Stomach smooth muscle (tissue), 2 donors: ENCODE results near the gene RBCK1.
"Not testable (repeated sequence)": the region's sequence is repeated elsewhere in the genome, so short reads cannot be mapped to it uniquely, and the experiment has no call there.

ENCODE experiments used
- H3K27ac ChIP-seq: one replicate; pipeline ENCODE4 v1.7.0; 2013; ENCODE audit warnings: mild to moderate bottlenecking, low read length, inconsistent platforms
- H3K27me3 ChIP-seq, 2 donors: one replicate each; pipeline ENCODE4 v1.7.0; 2013; ENCODE audit warnings: low read length in 2 of 2; ENCODE audit not compliant: insufficient read depth in 2 of 2, control insufficient read depth in 1 of 2
- H3K36me3 ChIP-seq, 2 donors: one replicate each; pipeline ENCODE4 v1.7.0; 2013; ENCODE audit warnings: low read length in 2 of 2; ENCODE audit not compliant: control insufficient read depth in 2 of 2, insufficient read depth in 2 of 2
- H3K4me1 ChIP-seq: one replicate; pipeline ENCODE4 v1.7.0; 2013; ENCODE audit warnings: low read length; ENCODE audit not compliant: control insufficient read depth, insufficient read depth
- H3K4me3 ChIP-seq, 2 donors: one replicate each; pipeline ENCODE4 v1.7.0; 2013; ENCODE audit warnings: low read length in 2 of 2
- H3K9ac ChIP-seq, 2 donors: one replicate each; pipeline ENCODE4 v1.7.0; 2013; ENCODE audit warnings: low read length in 2 of 2, mild to moderate bottlenecking in 1 of 2
- H3K9me3 ChIP-seq, 2 donors: one replicate each; pipeline ENCODE4 v1.7.0; 2013; ENCODE audit warnings: low read length in 2 of 2; ENCODE audit not compliant: control insufficient read depth in 2 of 2
- donor health status: healthy.
- donor health status: Pancreatic carcinoma.

The RBCK1 gene

DNA sequence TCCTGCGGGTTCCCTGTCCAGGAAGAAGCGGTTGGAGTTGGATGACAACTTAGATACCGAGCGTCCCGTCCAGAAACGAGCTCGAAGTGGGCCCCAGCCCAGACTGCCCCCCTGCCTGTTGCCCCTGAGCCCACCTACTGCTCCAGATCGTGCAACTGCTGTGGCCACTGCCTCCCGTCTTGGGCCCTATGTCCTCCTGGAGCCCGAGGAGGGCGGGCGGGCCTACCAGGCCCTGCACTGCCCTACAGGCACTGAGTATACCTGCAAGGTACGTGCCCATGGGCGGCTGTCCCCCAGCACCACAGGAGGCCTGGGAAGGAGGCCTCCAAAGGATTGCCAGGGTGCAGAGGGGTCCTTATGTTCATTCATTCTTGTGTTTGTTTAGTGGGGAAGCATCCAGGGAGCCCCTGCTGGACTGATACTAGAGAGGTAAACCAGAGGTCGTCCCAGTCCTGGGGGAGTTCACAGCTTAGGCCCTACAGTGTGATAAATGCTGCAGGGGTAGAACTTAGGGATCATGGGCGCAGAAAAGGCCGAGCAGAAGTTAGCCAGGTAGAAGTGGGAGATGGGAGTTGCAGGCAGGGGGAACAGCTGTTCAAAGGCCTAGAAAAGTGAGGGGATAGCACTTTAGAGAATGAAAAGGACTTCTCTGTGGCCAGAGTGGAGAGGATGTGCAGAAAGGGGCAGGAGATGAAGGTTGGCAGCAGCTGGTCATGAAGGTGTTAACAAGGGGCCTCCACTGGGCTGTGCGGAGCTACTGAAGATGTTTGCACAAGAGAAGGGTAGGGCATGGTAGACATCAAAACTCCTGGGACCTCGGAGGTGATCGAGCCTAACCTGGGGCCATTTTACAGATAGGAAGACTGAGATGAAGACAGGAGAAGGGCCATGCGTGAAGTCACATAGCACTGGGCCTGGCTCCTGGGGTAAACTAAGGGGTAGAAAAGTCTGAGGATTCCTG lies 19.8 kb upstream of the RBCK1 start:
- H3K27ac ChIP-seq, result no peak overlapping the region
- H3K27me3 ChIP-seq, result peaks cover 0 to 4% of the 10 kb centered on the region in 2 donors
- H3K4me3 ChIP-seq, result no peak overlapping the region
- no peaks in the 10 kb centered on the region for H3K36me3 ChIP-seq
- H3K9me3 ChIP-seq, result no peaks in the 10 kb centered on the region
- H3K9ac ChIP-seq, result no peak overlapping the region
- H3K4me1 ChIP-seq, result no peaks in the 10 kb centered on the region

DNA sequence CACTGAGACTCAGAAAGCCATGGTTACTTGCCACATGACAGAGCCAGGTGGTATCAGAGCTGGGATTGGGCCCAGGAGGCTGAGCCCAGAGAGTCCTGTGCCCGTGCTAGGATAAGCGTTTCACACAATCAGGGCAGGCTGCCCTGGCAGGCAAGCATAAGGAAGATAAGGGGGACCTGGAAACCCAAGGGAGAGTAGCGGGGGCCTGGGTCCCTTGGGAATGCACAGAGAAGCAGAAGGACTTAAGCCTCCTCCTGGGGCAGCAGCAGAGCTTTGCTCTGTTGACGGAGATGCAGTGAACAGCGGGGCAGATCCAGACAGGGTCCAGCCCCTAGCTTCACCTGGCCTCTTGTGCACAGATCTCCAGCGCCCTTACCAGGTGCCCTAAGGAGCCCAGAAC lies 18.9 kb upstream of the RBCK1 start:
- no peaks in the 10 kb centered on the region for H3K9me3 ChIP-seq
- H3K9ac ChIP-seq, result no peak overlapping the region
- no peaks in the 10 kb centered on the region for H3K27me3 ChIP-seq
- H3K4me1 ChIP-seq, result no peaks in the 10 kb centered on the region
- H3K27ac ChIP-seq, result no peak overlapping the region
- no peak overlapping the region for H3K4me3 ChIP-seq
- no peaks in the 10 kb centered on the region for H3K36me3 ChIP-seq

DNA sequence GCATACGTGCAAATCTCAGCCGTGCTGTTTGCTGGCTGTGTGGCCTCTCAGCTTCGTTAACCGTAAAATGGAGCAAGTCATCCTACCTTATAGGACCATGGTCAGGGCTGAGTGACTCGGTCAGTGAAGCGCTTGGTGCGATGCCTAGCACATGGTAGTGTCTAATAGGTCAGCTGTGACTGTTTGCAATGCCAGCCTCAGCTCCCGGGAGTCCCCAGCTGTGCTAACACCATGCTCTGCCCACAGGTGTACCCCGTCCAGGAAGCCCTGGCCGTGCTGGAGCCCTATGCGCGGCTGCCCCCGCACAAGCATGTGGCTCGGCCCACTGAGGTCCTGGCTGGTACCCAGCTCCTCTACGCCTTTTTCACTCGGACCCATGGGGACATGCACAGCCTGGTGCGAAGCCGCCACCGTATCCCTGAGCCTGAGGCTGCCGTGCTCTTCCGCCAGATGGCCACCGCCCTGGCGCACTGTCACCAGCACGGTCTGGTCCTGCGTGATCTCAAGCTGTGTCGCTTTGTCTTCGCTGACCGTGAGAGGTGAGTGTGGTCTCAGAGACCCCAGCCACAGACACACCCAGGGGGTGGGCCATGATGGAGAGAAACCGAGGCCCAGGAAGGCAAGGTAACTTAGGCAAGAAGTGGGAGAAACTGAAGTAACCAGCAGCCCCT lies 16.9 kb upstream of the RBCK1 start:
- Histone ChIP-seq H3K9me3 (no peaks in the 10 kb centered on the region), H3K4me1 (no peaks in the 10 kb centered on the region), H3K4me3 (no peak overlapping the region), H3K9ac (no peak overlapping the region), H3K27me3 (no peaks in the 10 kb centered on the region), H3K27ac (no peak overlapping the region), H3K36me3 (no peaks in the 10 kb centered on the region)

DNA sequence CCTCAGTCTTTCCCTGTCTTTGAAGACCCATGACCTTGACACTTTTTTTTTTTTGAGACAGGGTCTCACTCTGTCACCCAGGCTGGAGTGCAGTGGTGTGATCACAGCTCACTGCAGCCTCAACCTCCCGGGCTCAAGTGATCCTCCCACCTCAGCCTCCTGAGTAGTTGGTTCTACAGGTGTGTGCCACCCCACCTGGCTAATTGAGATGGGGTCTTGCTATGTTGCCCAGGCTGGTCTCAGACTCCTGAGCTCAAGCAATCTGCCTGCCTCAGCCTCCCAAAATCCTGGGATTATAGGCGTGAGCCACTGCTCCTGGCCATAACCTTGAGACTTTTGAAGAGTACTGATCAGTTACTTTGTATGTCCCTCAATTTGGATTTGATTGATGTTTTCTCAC lies 14.8 kb upstream of the RBCK1 start:
- not testable (repeated sequence) for H3K36me3 ChIP-seq, H3K27me3 ChIP-seq, H3K4me1 ChIP-seq, H3K9me3 ChIP-seq, H3K4me3 ChIP-seq, H3K9ac ChIP-seq, H3K27ac ChIP-seq

DNA sequence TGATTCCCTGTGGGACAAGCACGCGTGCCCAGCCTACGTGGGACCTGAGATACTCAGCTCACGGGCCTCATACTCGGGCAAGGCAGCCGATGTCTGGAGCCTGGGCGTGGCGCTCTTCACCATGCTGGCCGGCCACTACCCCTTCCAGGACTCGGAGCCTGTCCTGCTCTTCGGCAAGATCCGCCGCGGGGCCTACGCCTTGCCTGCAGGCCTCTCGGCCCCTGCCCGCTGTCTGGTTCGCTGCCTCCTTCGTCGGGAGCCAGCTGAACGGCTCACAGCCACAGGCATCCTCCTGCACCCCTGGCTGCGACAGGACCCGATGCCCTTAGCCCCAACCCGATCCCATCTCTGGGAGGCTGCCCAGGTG lies 11.9 kb upstream of the RBCK1 start:
- Histone ChIP-seq H3K36me3 (no peaks in the 10 kb centered on the region), H3K27me3 (peaks cover 0 to 3% of the 10 kb centered on the region in 2 donors), H3K4me1 (no peaks in the 10 kb centered on the region), H3K4me3 (no peak overlapping the region), H3K27ac (no peak overlapping the region), H3K9ac (no peak overlapping the region), H3K9me3 (no peaks in the 10 kb centered on the region)

DNA sequence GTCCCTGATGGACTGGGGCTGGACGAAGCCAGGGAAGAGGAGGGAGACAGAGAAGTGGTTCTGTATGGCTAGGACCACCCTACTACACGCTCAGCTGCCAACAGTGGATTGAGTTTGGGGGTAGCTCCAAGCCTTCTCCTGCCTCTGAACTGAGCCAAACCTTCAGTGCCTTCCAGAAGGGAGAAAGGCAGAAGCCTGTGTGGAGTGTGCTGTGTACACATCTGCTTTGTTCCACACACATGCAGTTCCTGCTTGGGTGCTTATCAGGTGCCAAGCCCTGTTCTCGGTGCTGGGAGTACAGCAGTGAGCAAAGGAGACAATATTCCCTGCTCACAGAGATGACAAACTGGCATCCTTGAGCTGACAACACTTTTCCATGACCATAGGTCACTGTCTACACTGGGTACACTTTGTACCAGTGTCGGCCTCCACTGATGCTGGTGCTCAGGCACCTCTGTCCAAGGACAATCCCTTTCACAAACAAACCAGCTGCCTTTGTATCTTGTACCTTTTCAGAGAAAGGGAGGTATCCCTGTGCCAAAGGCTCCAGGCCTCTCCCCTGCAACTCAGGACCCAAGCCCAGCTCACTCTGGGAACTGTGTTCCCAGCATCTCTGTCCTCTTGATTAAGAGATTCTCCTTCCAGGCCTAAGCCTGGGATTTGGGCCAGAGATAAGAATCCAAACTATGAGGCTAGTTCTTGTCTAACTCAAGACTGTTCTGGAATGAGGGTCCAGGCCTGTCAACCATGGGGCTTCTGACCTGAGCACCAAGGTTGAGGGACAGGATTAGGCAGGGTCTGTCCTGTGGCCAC lies 11.3 kb upstream of the RBCK1 start:
- H3K36me3 ChIP-seq, result no peaks in the 10 kb centered on the region
- H3K27me3 ChIP-seq, result peaks cover 0 to 4% of the 10 kb centered on the region in 2 donors
- no peak overlapping the region for H3K27ac ChIP-seq
- H3K9ac ChIP-seq, result no peak overlapping the region
- H3K9me3 ChIP-seq, result no peaks in the 10 kb centered on the region
- no peak overlapping the region for H3K4me3 ChIP-seq
- H3K4me1 ChIP-seq, result no peaks in the 10 kb centered on the region

DNA sequence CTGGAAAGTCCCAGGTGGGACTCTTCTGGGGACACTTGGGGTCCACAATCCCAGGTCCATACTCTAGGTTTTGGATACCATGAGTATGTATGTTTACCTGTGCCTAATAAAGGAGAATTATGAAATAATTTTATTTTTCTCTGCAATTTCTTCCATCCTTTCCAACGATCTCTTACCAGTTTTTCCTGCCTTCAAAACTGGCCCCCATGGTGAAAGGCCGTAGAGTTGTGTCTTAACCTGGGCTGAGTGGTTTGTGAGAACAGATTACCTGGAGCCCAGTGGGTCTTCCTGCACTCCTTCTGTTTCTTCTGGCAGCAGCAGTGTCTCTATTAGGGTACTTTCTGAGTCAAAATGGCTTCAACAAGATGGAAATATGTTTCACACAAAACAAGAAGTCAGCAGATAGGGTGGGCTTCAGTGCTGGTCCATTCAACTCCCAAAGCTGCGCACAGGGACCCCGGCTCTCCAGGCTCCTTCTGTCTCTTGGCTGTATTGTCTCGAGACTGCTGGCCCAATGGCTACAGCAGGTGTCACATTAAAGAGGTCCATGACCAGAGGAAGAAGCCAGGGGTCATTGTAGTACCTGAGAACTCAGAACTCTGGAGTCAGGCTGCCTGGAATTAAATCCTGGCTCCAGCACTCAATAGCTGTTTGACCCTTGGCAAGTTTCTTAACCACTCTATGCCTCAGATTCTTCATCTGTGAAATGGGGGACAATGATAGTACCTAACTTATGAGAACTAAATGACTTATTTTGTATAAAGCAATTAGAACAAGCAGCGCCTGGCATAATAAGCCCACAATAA lies 10.5 kb upstream of the RBCK1 start:
- Histone ChIP-seq H3K9me3 (no peaks in the 10 kb centered on the region), H3K4me3 (no peak overlapping the region), H3K9ac (no peak overlapping the region), H3K27ac (no peak overlapping the region), H3K4me1 (no peaks in the 10 kb centered on the region), H3K27me3 (peaks cover 0 to 5% of the 10 kb centered on the region in 2 donors), H3K36me3 (no peaks in the 10 kb centered on the region)

DNA sequence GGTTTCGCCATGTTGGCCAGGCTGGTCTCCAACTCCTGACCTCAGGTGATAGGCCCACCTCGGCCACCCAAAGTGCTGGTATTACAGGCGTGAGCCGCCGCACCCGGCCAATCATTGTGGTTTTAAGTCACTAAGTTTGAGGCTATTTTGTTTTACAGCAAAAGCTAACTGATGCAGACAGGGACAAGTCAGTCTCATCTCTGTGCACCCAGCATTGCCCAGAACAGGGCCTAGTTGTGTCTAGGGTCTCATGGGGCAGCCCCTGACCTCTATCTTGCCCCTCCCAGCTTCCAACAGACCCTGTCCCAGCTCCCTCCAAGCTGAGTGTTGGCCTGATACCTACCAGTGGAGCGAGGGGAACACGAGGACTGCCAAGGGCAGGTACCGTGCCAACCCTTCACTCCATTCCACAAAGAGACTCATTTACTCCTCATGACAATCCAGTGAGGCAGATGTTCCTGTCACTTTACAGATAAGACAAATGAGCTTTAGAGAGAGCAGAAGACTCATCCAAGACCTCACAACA lies 8.9 kb upstream of the RBCK1 start:
- Histone ChIP-seq H3K9ac (no peak overlapping the region), H3K27ac (no peak overlapping the region), H3K27me3 (peaks cover 0 to 5% of the 10 kb centered on the region in 2 donors), H3K36me3 (no peaks in the 10 kb centered on the region), H3K9me3 (no peaks in the 10 kb centered on the region), H3K4me3 (no peak overlapping the region), H3K4me1 (no peaks in the 10 kb centered on the region)

DNA sequence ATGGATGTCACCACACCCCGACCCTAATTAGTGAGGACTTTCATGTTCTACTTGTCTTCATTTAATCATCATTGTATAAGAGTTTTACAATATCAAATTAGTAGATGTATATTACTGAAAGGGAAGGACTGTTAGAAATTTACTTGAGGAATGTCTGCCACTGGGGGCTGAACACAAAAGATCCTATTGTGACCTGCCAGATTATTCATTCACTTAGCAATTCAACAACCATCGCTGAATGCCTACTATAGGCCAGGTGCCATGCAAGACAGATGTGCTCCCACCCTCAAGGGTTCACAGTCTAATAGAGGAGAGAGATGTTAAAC lies 8.0 kb upstream of the RBCK1 start:
- no peaks in the 10 kb centered on the region for H3K36me3 ChIP-seq
- H3K27ac ChIP-seq, result no peak overlapping the region
- H3K9me3 ChIP-seq, result no peaks in the 10 kb centered on the region
- no peaks in the 10 kb centered on the region for H3K4me1 ChIP-seq
- H3K9ac ChIP-seq, result no peak overlapping the region
- peaks cover 0 to 5% of the 10 kb centered on the region in 2 donors for H3K27me3 ChIP-seq
- no peak overlapping the region for H3K4me3 ChIP-seq
